HG03108 (cell line): ENCODE data around the gene ASZ1.
A peak's percentile ranks its signal among the peaks of the same experiment; 100 is the strongest.
"Not testable (repeated sequence)": the region's sequence is repeated elsewhere in the genome, so short reads cannot be mapped to it uniquely, and the experiment has no call there.

Experiments used
- ATAC-seq: cut with Tn5 transposase; IDR thresholded peaks from one replicate; pipeline ENCODE4 v1.9.1; 2021; ENCODE audit warnings: moderate library complexity; ENCODE audit not compliant: unreplicated experiment

The ASZ1 gene, protein sequence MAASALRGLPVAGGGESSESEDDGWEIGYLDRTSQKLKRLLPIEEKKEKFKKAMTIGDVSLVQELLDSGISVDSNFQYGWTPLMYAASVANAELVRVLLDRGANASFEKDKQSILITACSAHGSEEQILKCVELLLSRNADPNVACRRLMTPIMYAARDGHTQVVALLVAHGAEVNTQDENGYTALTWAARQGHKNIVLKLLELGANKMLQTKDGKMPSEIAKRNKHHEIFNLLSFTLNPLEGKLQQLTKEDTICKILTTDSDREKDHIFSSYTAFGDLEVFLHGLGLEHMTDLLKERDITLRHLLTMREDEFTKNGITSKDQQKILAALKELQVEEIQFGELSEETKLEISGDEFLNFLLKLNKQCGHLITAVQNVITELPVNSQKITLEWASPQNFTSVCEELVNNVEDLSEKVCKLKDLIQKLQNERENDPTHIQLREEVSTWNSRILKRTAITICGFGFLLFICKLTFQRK

DNA sequence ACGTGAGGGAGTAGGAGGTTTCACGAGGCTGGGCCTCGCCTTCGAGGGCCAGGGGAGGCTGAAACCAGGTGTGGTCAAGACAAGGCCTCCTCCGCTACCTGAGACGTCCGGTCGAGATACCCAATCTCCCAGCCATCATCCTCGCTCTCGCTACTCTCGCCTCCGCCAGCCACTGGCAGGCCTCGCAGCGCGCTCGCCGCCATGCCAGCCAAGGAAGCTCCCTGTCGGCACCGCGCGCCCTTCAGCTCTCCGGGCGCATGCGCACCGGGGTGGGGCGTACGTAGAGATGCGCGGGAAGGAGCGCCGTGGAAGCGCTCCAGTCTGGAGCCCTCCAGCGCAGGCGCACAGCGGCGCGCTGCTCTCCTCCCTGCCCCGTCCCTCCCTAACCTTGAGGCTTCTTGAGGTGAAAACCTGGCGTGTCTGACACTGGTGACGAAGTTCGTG, at the start of gene ASZ1:
Gene ASZ1, minus strand, starts transcription at position 236 of the 444 bp plus-strand sequence. Its CDS starts 33 bp downstream, at position 203.
- ATAC-seq = no peak

DNA sequence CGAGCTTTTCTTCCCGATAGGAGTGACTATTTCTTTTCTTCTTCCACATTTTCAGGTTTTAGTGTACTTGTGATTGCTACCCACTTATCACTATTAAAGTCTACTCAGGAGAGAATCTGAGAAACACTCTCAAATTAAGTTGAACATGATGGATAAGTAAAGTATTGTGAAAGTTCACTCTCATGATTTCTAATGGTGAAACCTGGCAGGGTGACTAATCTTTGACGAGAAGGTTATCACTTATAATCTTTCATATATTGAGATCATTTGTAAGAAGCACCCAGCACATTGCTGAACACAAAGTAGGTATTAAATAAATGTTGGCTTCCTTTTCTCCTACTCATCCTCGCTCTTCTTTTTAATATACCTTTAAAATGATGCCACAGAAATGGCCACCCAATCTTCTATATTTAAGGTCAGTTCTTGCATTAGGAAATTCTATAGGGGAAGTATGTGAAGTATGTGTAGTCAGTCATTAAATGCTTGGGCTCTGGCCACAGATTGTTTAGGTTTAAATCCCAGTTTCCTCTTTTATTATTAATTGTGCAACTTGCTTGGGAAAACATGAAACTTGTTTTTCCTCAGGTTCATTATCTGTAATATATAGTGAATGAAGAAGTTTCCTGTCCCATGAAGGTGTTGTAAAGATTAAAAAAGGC, 49.4 kb upstream of the ASZ1 start:
- ATAC-seq = no peak

DNA sequence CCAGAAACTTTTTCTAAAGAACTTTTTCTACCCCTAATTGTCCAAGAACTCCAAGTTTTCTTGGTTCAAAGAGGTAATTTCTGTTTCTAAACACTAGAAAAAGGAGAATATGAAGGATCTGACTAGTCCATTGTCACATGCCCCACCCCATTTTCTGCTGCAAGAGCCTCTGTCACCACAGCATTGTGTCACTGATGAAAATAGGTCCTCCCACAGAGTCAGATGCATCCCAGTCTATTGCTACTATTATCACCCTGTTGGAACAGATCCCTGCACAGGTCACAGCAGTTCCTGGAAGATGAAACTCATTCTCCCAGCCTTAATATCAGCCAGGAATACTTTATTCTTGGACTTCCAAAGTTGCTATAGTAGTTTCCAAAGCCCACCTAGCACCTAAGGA, 45.0 kb upstream of the ASZ1 start:
- ATAC-seq = no peak

DNA sequence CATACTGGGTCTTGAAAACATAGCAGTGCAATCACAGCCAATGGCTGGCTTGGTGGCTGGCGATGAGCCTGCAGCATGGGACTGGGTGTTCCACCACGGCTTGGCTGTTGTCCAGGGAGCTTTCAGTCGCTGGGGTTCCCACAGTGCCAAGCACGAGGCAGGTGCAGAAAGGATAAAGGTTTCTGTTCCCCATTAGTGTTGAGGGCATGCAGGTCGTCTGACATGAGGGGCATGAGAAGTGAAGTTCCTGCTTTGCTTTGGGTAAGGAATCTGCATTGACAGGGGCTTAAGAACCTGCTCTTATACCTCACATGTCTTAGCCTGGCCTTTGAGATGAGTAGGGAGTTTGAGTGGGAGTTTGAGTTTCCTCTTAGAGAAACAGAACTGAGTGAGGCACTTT, 43.5 kb upstream of the ASZ1 start:
- ATAC-seq = peak; percentile 51

DNA sequence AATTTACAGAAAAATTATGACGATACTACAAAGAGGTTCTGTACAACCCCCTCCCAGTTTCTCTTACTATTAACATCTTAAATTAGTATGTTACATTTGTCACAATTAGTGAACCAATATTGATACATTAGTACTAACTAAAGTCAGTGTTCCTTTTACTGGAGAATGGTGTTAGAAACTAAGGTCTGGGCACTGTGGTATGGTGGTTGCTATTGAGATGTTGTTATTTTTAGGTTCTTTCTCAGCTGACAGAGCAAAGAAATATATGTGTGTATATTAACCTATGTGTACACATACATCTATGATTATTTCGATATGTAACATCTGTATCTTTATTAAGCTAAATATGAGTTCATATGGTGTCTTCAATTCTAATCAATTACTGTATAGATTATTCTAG, 40.9 kb upstream of the ASZ1 start:
- ATAC-seq = no peak

DNA sequence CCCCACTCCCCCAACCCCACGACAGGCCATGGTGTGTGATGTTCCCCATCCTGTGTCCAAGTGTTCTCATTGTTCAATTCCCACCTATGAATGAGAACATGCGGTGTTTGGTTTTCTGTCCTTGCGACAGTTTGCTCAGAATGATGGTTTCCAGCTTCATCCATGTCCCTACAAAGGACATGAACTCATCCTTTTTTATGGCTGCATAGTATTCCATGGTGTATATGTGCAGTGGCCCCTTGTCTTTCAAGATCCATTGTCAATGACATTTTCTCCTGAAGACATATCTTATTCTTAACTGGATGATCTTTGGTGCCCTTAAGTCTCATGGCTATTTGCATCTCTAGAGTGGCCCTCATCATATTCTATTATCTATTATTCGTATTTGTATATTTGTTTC, 33.5 kb upstream of the ASZ1 start:
- ATAC-seq = not testable (repeated sequence)

DNA sequence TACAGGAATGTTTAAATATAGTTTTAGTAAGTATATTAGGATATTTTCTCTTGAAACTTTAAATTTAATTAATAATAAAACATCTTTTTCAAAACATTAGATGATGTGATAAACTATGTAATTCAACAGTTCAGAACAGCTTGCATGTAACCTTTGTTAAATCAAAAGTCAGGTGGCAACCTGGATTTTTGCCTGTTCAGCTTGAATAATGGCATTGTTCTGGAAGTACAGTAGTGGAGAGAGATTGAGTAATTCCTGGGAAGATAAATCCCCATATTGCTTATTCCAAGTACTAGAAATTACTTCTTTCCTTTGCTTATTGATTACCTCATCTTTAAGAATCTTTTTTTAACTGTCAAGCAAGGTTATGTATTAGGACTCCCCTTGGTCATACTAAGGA, 32.4 kb upstream of the ASZ1 start:
- no peak for ATAC-seq

DNA sequence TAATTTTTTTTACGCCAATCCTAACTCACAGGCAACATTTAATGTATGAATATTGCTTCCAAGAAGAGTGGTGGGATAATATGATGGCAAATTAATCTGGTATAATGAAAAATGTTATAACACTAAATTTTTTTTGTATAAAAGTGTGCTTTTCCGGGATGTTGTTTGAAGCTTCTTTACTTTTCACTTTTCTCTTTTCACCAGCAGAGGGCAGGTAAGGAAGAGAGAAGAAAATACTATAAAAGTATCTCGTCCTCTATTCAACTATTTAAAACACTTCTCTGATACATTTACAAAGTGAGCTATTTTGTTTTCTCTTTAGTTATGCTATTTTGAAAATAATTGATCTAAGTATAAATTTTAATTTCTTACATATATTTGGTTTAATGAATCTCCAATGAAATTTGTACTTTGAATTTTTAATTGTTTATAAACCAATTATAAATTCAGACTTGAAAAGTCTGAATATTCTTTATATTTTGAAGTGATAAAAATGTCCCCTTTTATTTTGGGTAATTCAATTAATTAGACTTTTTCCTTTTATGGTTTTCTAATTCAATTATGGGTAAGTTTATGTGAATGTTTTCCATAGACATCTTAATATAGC, 31.8 kb upstream of the ASZ1 start:
- no peak for ATAC-seq

DNA sequence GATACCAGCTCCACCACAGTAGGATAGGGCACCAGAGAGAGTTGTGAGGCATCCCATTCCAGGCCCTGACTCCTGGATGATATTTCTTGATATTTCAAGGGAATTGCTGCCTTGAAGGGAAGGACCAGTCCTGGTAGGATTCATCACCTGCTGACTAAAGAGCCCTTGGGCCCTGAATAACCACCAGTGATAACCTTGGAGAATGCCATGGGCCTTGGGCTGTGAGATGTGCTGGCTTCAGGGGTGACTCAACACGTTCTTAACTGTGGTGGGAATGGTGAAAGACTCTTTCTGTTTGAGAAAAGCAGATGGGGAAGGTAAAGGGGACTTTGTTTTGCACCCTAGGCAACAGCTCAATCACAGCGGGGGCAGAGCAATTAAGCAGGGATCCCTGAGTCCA, 21.4 kb upstream of the ASZ1 start:
- no peak for ATAC-seq

DNA sequence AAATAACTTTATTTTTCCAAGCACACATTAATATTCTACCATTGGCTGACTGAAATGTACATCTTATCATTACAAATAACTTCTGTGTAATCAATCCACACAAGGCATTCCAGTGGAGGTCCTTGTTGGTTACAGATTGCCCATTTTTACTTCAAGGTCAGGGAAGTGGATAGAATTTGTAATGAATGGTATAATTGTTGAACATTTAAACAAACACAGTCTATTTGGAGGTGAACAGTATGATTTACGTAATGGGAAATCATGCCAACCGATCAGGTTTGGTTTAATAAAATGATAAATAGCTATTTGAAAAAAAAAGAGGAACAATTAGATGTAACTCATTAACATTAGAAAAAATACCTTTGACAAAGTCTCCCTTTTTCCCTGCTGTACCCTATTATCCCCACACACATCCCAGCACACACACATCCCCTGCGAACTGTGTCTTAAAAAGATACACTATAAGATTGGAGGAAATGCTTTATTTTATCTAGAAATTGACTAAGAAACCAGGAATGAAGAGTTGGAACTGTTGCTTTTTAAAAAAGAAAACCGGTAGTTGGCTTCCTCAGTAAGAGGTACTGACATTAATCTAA, 19.0 kb upstream of the ASZ1 start:
- no peak for ATAC-seq

DNA sequence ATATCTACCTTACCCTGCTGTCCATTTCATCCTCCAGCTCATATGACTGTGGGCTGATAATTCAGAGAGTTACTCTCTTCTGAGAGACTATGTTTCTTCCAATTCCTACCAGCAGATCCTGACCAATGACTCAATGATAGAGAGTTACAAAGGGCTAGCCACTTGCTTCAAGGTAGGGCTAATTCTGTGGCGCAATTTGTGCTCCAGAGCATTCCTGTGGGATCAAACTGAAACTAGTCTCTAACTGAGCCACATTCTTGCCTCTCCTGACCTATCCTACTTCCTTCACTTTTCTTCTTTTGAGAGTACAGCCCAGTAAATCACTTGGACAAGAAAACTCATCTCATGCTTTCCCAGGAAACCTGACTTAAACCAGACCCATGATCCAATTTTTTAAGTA, 17.9 kb upstream of the ASZ1 start:
- no peak for ATAC-seq

DNA sequence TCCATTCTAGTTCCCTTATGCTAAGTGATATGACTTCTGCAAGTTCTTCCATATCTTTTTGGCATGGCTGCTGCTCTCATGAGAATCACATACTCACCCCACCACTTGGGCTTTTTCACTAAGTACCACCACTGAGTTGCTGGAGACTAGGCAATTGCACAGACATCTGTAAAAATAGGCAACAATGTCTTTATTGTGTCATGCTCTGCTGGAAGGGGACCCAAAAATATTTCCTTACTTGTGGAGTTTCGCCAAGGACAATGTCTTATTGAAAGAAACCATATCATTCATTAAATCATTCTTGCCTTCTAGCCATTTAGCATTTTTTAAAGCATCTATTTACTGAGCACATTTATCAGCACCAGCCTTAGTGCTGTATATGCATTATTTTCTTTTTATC, 17.4 kb upstream of the ASZ1 start:
- no peak for ATAC-seq

DNA sequence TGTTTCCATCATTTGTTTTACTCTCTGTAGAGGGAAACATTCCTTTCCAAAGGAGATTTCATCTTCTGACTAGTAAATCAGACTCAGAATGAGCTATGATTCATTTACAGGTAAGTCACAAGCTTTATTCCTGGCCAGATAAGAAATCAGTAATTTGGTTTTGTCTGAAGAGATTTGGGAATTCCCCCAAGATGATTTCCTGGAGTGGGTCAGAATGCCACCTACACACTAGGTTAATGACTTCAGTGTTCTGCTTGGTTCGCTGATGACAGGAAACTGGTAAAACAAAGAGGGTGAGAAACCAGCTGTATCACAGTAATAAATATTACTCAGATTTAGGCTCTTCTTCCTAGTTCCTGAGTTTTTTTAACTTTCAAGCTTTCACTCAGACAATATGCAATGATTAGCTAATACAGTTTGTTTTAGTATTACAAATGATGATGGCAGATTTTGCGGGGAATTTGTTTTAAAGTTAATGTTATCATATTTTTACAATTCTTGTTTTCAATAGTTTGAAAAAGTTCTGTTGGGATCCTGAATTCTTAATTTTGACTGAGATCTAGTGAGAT, 8.3 kb upstream of the ASZ1 start:
- ATAC-seq = peak; percentile 94

DNA sequence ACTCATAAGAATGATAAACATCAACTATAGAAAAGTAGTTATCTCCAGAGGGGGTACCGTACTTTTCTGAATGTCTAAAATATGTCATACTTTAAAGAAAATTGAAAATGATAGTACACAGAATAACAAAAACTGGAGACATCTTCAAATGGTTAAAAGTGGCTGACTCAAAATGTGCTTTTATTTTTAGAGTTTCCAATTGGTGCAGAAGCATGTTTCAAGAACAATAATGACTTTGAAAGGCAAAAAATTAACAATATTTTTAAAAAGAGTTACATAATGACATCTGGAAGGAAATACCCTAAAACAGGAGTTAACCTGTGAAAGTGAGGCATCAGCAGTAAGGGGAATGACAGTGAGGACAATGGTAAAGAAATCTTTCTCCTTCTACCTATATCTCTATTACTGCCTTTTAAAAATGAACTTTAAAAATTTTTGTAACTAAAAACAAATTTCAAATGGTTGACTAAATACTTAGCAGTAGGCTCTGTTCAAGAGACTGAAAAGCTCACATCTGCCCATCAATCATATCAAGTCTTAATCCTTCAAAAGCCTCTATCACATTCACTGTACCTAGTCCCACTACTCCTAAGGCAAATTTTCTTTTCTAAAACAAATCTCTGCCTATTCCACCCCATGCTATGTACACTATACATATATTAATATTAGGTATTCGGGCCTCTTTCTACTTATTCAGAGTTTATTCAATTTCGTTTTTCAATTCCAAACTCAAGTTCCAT, 3.0 kb downstream of the ASZ1 start:
- ATAC-seq = peak; percentile 63

DNA sequence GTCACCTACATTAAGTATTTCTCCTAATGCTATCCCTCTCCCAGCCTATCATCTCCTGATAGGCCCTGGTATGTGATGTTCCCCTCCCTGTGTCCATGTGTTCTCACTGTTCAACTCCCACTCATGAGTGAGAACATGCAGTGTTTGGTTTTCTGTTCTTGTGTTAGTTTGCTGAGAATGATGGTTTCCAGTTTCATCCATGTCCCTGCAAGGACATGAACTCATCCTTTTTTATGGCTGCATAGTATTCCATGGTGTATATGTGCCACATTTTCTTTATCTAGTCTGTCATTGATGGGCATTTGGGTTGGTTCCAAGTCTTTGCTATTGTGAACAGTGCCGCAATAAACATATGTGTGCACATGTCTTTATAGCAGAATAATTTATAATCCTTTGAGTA, 12.7 kb downstream of the ASZ1 start:
- ATAC-seq = not testable (repeated sequence)

DNA sequence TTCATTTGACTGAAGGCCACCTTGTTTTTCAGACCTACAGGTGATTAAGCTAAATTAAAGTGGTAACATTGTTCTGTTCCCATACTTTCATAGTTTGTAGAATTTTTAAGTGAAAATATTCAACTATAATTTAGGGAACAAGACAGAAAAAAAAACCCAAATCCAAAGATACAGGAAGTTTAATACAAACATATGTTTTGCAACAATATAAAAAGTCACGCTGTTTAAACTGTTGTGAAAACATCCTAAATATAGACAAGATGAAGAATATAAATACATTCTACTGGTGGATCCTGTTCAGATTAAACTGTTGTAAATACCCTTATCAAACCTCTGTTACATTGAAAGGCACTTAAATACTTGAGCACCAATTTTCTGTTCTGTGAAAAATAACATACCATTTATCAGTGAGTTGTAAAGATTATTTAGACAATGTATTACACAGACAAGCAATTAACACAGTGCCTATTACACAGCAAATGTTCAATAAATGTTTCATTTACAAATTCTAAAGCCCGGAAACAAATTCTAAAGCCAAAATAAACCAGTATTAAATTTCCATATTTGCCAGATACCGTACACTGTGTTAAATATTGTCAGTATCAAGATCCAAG, 14.2 kb downstream of the ASZ1 start:
- no peak for ATAC-seq

DNA sequence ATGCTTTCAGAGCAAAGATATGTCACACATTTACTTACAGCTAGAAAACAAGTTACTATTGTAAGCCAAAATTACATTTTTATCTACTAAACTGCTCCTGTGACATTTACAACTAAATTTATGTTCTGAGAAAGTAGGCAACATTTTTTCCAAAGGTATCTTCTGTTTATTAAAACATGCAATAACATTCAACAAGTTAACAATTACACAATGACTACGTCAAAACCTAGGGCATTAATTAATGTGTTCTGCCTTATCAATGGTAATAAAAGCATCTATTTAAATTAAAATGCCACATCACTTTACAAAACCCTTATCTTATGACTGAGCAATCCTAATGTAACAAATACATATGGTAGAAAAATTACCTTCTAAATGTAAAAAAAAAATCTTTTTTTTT, 14.9 kb downstream of the ASZ1 start:
- no peak for ATAC-seq

DNA sequence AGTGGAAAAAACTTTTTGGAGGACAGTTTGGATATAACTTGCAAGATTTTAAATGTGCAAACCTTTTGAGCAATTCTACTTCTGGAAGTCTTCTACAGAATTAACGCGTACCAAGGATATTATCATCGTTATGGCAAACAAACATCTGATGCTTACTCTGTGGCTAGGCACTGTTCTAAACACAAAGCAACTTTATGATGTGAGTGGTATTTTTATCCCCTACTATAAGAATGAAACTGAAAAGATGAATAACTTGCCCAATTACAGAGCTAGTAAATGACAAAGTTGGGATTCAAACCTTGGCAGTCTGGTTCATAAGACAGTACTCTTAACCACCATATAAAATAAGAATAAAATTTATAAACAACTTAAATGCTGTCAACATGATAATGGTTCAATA, 15.8 kb downstream of the ASZ1 start:
- no peak for ATAC-seq

DNA sequence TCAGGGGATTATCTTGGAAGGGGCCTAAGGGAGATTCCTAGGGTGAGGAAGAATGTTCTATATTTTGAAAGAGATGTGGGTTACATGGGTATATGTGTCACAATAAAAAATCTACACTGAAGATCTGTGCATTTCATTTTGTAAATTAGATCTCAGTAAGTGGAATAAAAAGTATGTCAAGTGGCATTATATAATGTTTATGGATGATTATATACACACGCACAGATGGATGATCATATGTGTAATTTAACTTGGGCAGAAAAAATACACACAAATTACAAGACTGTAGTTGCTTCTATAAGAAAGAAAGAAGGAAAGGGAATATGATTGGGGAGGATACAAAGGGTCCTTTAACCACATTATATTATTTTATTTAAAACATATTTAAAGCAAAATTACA, 18.5 kb downstream of the ASZ1 start:
- no peak for ATAC-seq

DNA sequence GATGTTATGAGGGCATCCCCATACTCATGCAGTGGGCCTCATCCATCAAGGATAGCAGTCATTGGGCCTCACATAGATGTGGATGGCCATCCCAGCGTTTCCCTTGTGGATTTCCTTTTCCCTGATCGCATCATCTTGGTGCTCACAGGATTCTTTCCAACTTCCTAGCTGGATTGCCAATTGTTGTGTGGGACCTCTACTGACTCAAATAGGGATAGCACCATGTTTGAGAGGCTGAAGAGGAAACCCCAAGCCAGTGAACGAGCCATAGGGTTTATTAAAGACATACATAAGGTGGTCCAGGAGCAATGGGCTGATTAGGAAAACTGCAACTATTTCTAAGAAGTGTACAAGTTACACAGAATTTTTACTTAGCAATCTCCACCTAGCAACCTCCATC, 21.8 kb downstream of the ASZ1 start:
- no peak for ATAC-seq
